Spleen (tissue), 11 donors: ENCODE results near the gene ARL8B. TPM values are rescaled to one million over a fixed set of nuclear protein-coding genes. Genes with fewer than 3 reads are reported as not detected.

Experiments used
- DNase-seq: peaks from one replicate; pipeline ENCODE4 v3.0.0-alpha.2; 2020
- H3K27ac ChIP-seq, 8 donors: fragments of 200-600 bp; sonication (generic) in 7 of 8; 1 replicate in 4 of 8; 2 replicates in 4 of 8; pipeline versions ENCODE4 v1.5.0 to v1.8.0; 2016 to 2021; ENCODE audit warnings: inconsistent platforms in 4 of 8, mild to moderate bottlenecking in 4 of 8, moderate library complexity in 1 of 8
- H3K27me3 ChIP-seq, 7 donors: fragments of 200-600 bp; sonication (generic) in 6 of 7; replicated peaks in 1 of 7; 1 replicate in 4 of 7; 2 replicates in 3 of 7; pipeline versions ENCODE4 v1.5.0 to v1.8.0; 2016 to 2021; ENCODE audit warnings: inconsistent platforms in 3 of 7, mild to moderate bottlenecking in 1 of 7
- H3K36me3 ChIP-seq, 6 donors: fragments of 200-600 bp; sonication (generic) in 5 of 6; 1 replicate in 4 of 6; 2 replicates in 2 of 6; pipeline versions ENCODE4 v1.5.0 to v1.8.0; 2016 to 2021; ENCODE audit warnings: inconsistent platforms in 2 of 6
- H3K4me1 ChIP-seq, 6 donors: fragments of 200-600 bp; sonication (generic) in 5 of 6; 1 replicate in 3 of 6; 2 replicates in 3 of 6; pipeline versions ENCODE4 v1.5.0 to v1.8.0; 2016 to 2021; ENCODE audit warnings: inconsistent platforms in 3 of 6
- H3K4me3 ChIP-seq, 8 donors: fragments of 200-600 bp; sonication (generic) in 7 of 8; 1 replicate in 4 of 8; 2 replicates in 4 of 8; pipeline versions ENCODE4 v1.5.0 to v1.8.0; 2016 to 2021; ENCODE audit warnings: inconsistent platforms in 4 of 8, mild to moderate bottlenecking in 4 of 8, moderate library complexity in 2 of 8
- H3K9me3 ChIP-seq, 8 donors: fragments of 200-600 bp; sonication (generic) in 7 of 8; 1 replicate in 4 of 8; 2 replicates in 4 of 8; pipeline versions ENCODE4 v1.5.0 to v1.8.0; 2016 to 2021; ENCODE audit warnings: inconsistent platforms in 4 of 8
- CTCF ChIP-seq, 11 experiments: fragments of 200-600 bp in 7 of 11; fragments of 450-650 bp in 4 of 11; sonication (generic) in 4 of 11; IDR thresholded peaks in 8 of 11; conservative IDR thresholded peaks in 3 of 11; 1 replicate in 7 of 11; 2 replicates in 4 of 11; pipeline versions ENCODE4 v1.4.0 to v1.8.0; 2016 to 2021; ENCODE audit warnings: antibody characterized with exemption in 11 of 11, inconsistent platforms in 4 of 11, mild to moderate bottlenecking in 1 of 11
- POLR2A ChIP-seq, 3 donors: fragments of 450-650 bp; IDR thresholded peaks; one replicate each; pipeline ENCODE4 v1.5.1; 2017; ENCODE audit warnings: antibody characterized with exemption in 3 of 3, mild to moderate bottlenecking in 1 of 3
- POLR2AphosphoS5 ChIP-seq, 3 donors: sonication (generic); formaldehyde crosslinking; IDR thresholded peaks; one replicate each; pipeline ENCODE4 v1.5.1; 2017; ENCODE audit warnings: antibody characterized with exemption in 3 of 3
- WGBS, 5 donors: extraction: QIAGEN DNeasy Blood & Tissue Kit in 3 of 5; methylation state at CpG; one replicate each; pipeline versions ENCODE4 v1.1.5 to v1.1.7; 2013 to 2018; 5-methylcytosine and 5-hydroxymethylcytosine counted together
- intact Hi-C: fragments of 100-400 bp; cut with DNase I; formaldehyde crosslinking; loops from one replicate; pipeline ENCODE4 v1.15.0; 2023; ENCODE audit warnings: low total_unique reads
- polyA plus RNA-seq, 3 donors: library from polyadenylated mRNA; stranded (reverse); fragments of 200-250 nt; gene quantifications; one replicate each; pipeline ENCODE4 v1.2.1, GENCODE V29; 2013
- total RNA-seq, 7 donors: library from RNA; depleted of rRNA in 3 of 7; stranded (reverse); fragments of >200 nt in 3 of 7; fragmentation: NEBNext Ultra II Directional in 4 of 7; extraction: Animal tissue kit (Norgen Biotek cat#: 25700) in 4 of 7; gene quantifications; one replicate each; pipeline versions ENCODE4 v1.1.0 to v1.2.1, GENCODE V29; 2016 to 2021
- donor health status: healthy with polysubstance abuse.
- donor health status: DM: no; HTN: no; CAD: no; lungs with moderate emphysema.
- donor health status: DM: no; HTN: no; CAD: no.
- donor health status: Bipolar disorder and iron deficiency.
- donor health status: healthy.
- donor health status: DM: no; HTN: no; CAD: no.
- donor health status: DM: yes; HTN: yes; CAD: no.

The ARL8B gene
- total and polyA plus RNA-seq, 10 donors: 23.0 to 120 (median 58.9) TPM

DNA sequence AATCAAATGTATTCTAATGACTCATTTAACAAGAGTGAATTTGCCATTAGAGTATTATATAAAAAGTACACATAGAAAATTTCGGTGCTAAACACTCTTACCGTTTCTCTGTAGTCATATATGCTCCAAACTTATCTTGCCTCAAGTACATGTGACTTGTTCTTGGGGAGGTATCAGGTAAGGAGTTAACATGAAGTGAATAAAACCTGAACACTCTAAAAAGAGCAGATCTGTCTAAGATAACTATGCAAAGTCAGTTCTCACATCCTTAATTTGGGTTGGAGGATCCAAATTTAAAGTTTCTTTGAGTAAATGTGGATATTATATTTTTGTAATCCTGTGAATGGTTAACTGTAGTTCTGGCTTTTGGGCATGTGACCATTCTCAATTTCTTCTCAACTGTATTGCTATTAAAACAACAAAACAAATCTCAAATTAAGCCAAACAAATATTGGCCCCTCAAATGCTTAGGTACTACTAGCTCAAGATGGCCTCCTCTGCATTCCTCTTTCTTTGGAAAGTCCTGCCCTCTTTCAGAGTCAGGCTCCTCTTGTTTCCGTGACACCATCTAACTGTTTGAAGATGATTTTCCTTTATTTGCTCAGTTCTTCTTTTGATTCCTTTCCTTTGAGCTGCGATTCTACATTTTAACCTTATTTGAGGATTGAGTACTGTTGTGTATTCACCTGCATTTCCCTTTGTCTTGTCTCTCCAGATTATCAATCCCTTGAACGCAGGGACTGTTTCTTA, 69.6 kb downstream of the ARL8B start:
- intact Hi-C loops: no loop called here
- TF ChIP-seq POLR2AphosphoS5 (IDR thresholded peaks at IDR 0.05): no peak
- no peak for TF ChIP-seq POLR2A (IDR thresholded peaks at IDR 0.05)
- no peak for TF ChIP-seq CTCF (IDR thresholded peaks at IDR 0.05 in 8 of 11, conservative IDR thresholded peaks at IDR 0.05 in 3 of 11)
- WGBS, 5 donors: 63 to 73% (median 65%) methylated on average over 5 of the region's 5 CpGs
- Histone ChIP-seq H3K27ac (peak overlapping the region; percentile 20 to 100 (median 82)), H3K27me3 (no peaks in the 10 kb centered on the region), H3K4me1 (peaks cover 57 to 86% (median 85%) of the 10 kb centered on the region in 6 donors), H3K9me3 (no peaks in the 10 kb centered on the region), H3K4me3 (peak overlapping the region in 2 of 8 donors; percentile 87 to 99), H3K36me3 (peaks cover 0 to 29% (median 0%) of the 10 kb centered on the region in 6 donors)
- DNase-seq: no peak

- H3K36me3 ChIP-seq: peaks cover 0 to 29% (median 0%) of the 10 kb centered on the region in 6 donors
- no peak for DNase-seq
- peak overlapping the region in 7 of 8 donors; percentile 21 to 100 (median 98) for H3K27ac ChIP-seq
- 86 to 91% (median 90%) methylated on average over 3 of the region's 3 CpGs for WGBS, 5 donors
- H3K27me3 ChIP-seq: no peaks in the 10 kb centered on the region
- H3K4me1 ChIP-seq: peaks cover 67 to 94% (median 91%) of the 10 kb centered on the region in 6 donors
- intact Hi-C loops: no loop called here
- no peaks in the 10 kb centered on the region for H3K9me3 ChIP-seq
- TF ChIP-seq CTCF (IDR thresholded peaks at IDR 0.05 in 8 of 11, conservative IDR thresholded peaks at IDR 0.05 in 3 of 11) (no peak), POLR2AphosphoS5 (IDR thresholded peaks at IDR 0.05) (no peak), POLR2A (IDR thresholded peaks at IDR 0.05) (no peak)
- peak overlapping the region in 1 of 8 donors; percentile 99 for H3K4me3 ChIP-seq
These were observed 70.7 kb downstream of the ARL8B start for GRCh38 chr3:5192571-5193365.

DNA sequence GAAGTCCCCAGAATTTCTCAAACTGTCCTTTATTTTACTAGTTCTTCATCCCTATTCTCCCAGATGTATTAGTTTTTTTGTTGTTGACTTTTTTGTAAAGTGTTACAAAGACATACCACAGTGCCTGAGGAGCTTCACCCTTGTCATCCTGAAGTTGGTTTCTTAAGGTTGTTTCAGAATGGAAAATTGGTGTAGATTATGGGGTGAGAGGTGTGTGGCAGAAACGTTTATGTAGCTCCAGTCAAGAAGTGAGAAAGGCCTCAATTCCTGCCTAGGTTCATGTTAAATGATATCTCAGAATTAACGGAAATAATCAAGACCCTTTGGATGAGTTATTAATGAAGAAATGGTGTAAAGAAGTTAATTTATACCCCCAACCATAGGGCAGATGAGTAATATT, 72.2 kb downstream of the ARL8B start:
- peak overlapping the region in 7 of 8 donors; percentile 38 to 100 (median 83) for H3K27ac ChIP-seq
- intact Hi-C loops: no loop called here
- no peaks in the 10 kb centered on the region for H3K27me3 ChIP-seq
- no peaks in the 10 kb centered on the region for H3K9me3 ChIP-seq
- TF ChIP-seq POLR2AphosphoS5 (IDR thresholded peaks at IDR 0.05) (no peak), CTCF (IDR thresholded peaks at IDR 0.05 in 8 of 11, conservative IDR thresholded peaks at IDR 0.05 in 3 of 11) (no peak), POLR2A (IDR thresholded peaks at IDR 0.05) (no peak)
- DNase-seq: no peak
- H3K4me1 ChIP-seq: peaks cover 74 to 100% (median 99%) of the 10 kb centered on the region in 6 donors
- no peak overlapping the region for H3K4me3 ChIP-seq
- WGBS, 5 donors: 44 to 59% (median 59%) methylated on average over 2 of the region's 2 CpGs
- H3K36me3 ChIP-seq: peaks cover 0 to 41% (median 0%) of the 10 kb centered on the region in 6 donors
